Measurements from ENCODE around the gene TSHZ2.

DNA sequence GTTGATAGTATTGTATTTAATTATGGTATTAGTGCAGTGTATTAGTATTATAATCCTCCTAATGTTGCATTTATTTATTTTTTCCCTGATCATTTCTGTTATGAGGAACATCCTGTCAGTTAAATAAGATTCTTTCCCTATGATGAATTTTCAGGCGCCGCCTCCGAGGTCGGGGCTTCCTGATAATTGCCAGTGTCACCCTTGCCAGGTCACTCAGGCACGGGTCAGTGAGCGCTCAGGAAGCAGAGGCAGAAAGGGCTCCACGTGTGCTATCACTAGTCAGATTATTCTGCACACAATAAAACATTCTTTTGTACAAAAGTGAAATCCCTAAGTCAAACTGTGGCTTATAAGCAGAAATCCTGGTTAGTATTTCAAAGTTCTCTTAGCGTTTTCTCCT lies 64.8 kb downstream of the TSHZ2 start:
- no peak for TF ChIP-seq YY1 (IDR thresholded peaks at IDR 0.05; ENCODE audit: low read depth)
- TF ChIP-seq USF1 (IDR thresholded peaks at IDR 0.05), result no peak
- no peak for TF ChIP-seq EP300 (IDR thresholded peaks at IDR 0.05; ENCODE audit: borderline replicate concordance)
- TF ChIP-seq CEBPB (IDR thresholded peaks at IDR 0.05), result no peak
- TF ChIP-seq MAX (IDR thresholded peaks at IDR 0.05), result no peak

Data from Ishikawa (cell line).